ENCODE results near the gene CCND2.
A peak's percentile ranks its signal among the peaks of the same experiment; 100 is the strongest.

CCND2 gene

GRCh38 chr12:4320853-4321701 is 47.5 kb downstream of the CCND2 start, which contains the start of gene TIGAR:
Gene TIGAR (plus strand): TSS chr12:4321213. CDS start chr12:4321272, 59 bp downstream.
- CTCF ChIA-PET, result interaction anchor here (0.6 to 1.3 kb wide), 3 partner anchors 15 to 1425 kb away, joined by 3 read pairs; no protein-coding TSS in a partner anchor
- peak; percentile 51; the same call in 1 of the 2 replicates for TF ChIP-seq ZNF24 (tag by site-specific recombination; IDR thresholded peaks at IDR 0.05)
- TF ChIP-seq ZNF394 (tag by site-specific recombination; IDR thresholded peaks at IDR 0.05; ENCODE audit: borderline replicate concordance), result peak; percentile 18; the same call in 1 of the 2 replicates
- peak; percentile 89 for TF ChIP-seq PATZ1 (tag by site-specific recombination; IDR thresholded peaks at IDR 0.05)
- TF ChIP-seq SP3 (tag by site-specific recombination; IDR thresholded peaks at IDR 0.05), result peak; percentile 57
- TF ChIP-seq, protein P1, sequence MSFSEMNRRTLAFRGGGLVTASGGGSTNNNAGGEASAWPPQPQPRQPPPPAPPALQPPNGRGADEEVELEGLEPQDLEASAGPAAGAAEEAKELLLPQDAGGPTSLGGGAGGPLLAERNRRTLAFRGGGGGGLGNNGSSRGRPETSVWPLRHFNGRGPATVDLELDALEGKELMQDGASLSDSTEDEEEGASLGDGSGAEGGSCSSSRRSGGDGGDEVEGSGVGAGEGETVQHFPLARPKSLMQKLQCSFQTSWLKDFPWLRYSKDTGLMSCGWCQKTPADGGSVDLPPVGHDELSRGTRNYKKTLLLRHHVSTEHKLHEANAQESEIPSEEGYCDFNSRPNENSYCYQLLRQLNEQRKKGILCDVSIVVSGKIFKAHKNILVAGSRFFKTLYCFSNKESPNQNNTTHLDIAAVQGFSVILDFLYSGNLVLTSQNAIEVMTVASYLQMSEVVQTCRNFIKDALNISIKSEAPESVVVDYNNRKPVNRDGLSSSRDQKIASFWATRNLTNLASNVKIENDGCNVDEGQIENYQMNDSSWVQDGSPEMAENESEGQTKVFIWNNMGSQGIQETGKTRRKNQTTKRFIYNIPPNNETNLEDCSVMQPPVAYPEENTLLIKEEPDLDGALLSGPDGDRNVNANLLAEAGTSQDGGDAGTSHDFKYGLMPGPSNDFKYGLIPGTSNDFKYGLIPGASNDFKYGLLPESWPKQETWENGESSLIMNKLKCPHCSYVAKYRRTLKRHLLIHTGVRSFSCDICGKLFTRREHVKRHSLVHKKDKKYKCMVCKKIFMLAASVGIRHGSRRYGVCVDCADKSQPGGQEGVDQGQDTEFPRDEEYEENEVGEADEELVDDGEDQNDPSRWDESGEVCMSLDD (tag by site-specific recombination; IDR thresholded peaks at IDR 0.05), result peak; percentile 79
- peak; percentile 26; the same call in 1 of the 2 replicates for TF ChIP-seq KLF16 (tag by site-specific recombination; IDR thresholded peaks at IDR 0.05)
- TF ChIP-seq ZSCAN18 (tag by site-specific recombination; IDR thresholded peaks at IDR 0.05), result no peak
- peak; percentile 36; the same call in 1 of the 2 replicates for TF ChIP-seq WT1 (tag by site-specific recombination; IDR thresholded peaks at IDR 0.05)
- TF ChIP-seq SP7 (tag by site-specific recombination; IDR thresholded peaks at IDR 0.05), result peak; percentile 56
- no peak for TF ChIP-seq ZNF529 (tag by site-specific recombination; IDR thresholded peaks at IDR 0.05; ENCODE audit: insufficient replicate concordance)
- 0 out of 2 replicates have a peak, but pooled peaks have one; percentile 33 for TF ChIP-seq YY2 (tag by site-specific recombination; IDR thresholded peaks at IDR 0.05)
- TF ChIP-seq, protein P2, sequence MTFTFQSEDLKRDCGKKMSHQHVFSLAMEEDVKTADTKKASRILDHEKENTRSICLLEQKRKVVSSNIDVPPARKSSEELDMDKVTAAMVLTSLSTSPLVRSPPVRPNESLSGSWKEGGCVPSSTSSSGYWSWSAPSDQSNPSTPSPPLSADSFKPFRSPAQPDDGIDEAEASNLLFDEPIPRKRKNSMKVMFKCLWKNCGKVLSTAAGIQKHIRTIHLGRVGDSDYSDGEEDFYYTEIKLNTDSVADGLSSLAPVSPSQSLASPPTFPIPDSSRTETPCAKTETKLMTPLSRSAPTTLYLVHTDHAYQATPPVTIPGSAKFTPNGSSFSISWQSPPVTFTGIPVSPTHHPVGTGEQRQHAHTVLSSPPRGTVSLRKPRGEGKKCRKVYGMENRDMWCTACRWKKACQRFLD (tag by site-specific recombination; IDR thresholded peaks at IDR 0.05), result peak; percentile 99
- peak; percentile 31 for TF ChIP-seq ZNF2 (tag by site-specific recombination; IDR thresholded peaks at IDR 0.05)
- TF ChIP-seq ZBTB21 (tag by site-specific recombination; IDR thresholded peaks at IDR 0.05), result peak; percentile 42
- TF ChIP-seq ZNF341 (tag by site-specific recombination; IDR thresholded peaks at IDR 0.05; ENCODE audit: low read depth), result peak; percentile 36; the same call in 1 of the 2 replicates
- no peak for TF ChIP-seq ZNF473 (tag by site-specific recombination; IDR thresholded peaks at IDR 0.05)
- TF ChIP-seq RBAK (tag by site-specific recombination; IDR thresholded peaks at IDR 0.05), result no peak
- no peak for TF ChIP-seq FEZF1 (tag by site-specific recombination; IDR thresholded peaks at IDR 0.05)
- TF ChIP-seq ZNF629 (tag by site-specific recombination; IDR thresholded peaks at IDR 0.05), result peak; percentile 51; the same call in 1 of the 2 replicates
- TF ChIP-seq ZNF274 (IDR thresholded peaks at IDR 0.05; ENCODE audit: low read length), result no peak
- TF ChIP-seq ZNF274 (tag by site-specific recombination; IDR thresholded peaks at IDR 0.05; ENCODE audit: borderline replicate concordance), result no peak
- no peak for TF ChIP-seq ZNF623 (tag by site-specific recombination; IDR thresholded peaks at IDR 0.05)
- TF ChIP-seq, protein P3, sequence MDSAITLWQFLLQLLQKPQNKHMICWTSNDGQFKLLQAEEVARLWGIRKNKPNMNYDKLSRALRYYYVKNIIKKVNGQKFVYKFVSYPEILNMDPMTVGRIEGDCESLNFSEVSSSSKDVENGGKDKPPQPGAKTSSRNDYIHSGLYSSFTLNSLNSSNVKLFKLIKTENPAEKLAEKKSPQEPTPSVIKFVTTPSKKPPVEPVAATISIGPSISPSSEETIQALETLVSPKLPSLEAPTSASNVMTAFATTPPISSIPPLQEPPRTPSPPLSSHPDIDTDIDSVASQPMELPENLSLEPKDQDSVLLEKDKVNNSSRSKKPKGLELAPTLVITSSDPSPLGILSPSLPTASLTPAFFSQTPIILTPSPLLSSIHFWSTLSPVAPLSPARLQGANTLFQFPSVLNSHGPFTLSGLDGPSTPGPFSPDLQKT (IDR thresholded peaks at IDR 0.05; ENCODE audit: borderline replicate concordance, low read depth, low read length), result peak; percentile 56; the same call in 1 of the 2 replicates
- peak; percentile 25; the same call in 1 of the 2 replicates for TF ChIP-seq KLF9 (tag by site-specific recombination; IDR thresholded peaks at IDR 0.05; ENCODE audit: low read depth)
- TF ChIP-seq ZNF202 (tag by site-specific recombination; IDR thresholded peaks at IDR 0.05; ENCODE audit: borderline replicate concordance), result peak; percentile 94
- TF ChIP-seq ZNF561 (tag by site-specific recombination; IDR thresholded peaks at IDR 0.05; ENCODE audit: borderline replicate concordance), result peak; percentile 39; the same call in 1 of the 2 replicates

More at GRCh38 chr12:4320853-4321701, 47.5 kb downstream of the CCND2 start, which contains the start of gene TIGAR:
- peaks cover 3 to 9% of the 10 kb centered on the region in 2 experiments; a peak in 2 of 3 replicates for H3K36me3 ChIP-seq (ENCODE audit: control insufficient read depth in 2 of 2, insufficient read depth in 1 of 2, low read length in 2 of 2)
- POLR2A ChIA-PET, result interaction anchor here (1.5 to 1.9 kb wide), 2 partner anchors 44 to 48 kb away, joined by 4 to 9 read pairs; partner anchors contain the start of gene CCND2
- H3K9me3 ChIP-seq (ENCODE audit: control insufficient read depth, insufficient read depth, low read depth, low read length), result no peaks in the 10 kb centered on the region
- peak within 1 kb of the TSS; percentile 79 for H3K27ac ChIP-seq (ENCODE audit: extremely low read depth, low read depth, low read length)
- H3K4me3 ChIP-seq (ENCODE audit: low read depth, low read length), result peak within 1 kb of the TSS; percentile 67
- peaks cover 3% of the 10 kb centered on the region; the same call in 1 of the 2 replicates for H3K4me1 ChIP-seq (ENCODE audit: control insufficient read depth, insufficient read depth, low read length)

All from HEK293 (cell line).